ENCODE measurements around the gene WNT7A.

WNT7A gene

DNA sequence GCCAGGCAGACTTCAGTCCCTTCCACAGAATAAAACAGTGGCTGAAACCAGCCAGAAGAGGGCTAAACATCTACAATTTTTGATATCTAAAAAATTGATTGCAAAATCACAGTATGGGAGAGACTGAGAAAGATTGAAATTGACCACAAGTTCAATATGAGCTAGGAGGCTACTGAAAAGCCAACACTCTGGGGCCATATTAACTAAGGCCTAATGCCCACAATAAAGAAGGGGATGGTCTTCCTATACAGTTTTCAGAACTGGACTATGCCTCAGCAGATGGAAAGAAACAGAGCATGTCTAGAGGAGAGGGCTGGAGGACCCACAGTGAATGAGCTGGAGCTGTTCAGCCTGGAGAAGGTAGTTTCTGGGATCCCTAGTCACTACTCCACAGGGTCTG is 53.2 kb downstream of the WNT7A start:
- no peak for DNase-seq (ENCODE audit: low read depth)

DNA sequence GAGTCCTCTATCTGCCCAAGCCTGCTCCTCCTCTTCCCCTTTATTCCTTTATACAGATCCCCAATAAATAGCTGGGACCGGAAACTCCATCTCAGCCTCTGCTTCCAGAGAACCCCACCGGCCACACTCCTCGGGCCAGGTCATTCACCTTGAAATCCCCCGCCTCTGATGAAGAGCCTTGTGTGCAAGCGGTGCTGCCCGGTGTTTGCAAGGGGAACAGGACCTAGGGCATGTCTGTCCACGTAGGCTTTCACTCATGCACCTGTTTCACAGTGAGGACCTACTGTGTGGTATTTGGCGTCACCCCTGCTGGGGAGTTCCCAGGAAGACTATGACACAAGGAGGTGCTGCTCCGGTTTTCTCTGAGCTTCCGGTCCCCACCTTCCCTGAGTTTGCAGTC is 54.0 kb downstream of the WNT7A start:
- no peak for DNase-seq (ENCODE audit: low read depth)

DNA sequence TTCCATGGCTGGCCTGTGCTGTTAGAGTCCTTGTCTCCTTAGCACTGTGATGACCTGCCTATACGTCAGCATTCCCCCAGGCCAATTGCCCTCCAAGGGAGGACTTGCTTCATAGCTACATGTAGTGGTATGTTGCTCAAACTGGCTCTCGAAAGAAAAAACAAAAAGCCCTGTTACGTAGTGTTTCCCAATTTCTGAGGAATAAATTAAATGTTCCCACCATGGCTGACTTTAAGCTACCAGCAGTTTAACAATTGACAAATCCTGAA is 54.6 kb downstream of the WNT7A start:
- no peak for DNase-seq (ENCODE audit: low read depth)

DNA sequence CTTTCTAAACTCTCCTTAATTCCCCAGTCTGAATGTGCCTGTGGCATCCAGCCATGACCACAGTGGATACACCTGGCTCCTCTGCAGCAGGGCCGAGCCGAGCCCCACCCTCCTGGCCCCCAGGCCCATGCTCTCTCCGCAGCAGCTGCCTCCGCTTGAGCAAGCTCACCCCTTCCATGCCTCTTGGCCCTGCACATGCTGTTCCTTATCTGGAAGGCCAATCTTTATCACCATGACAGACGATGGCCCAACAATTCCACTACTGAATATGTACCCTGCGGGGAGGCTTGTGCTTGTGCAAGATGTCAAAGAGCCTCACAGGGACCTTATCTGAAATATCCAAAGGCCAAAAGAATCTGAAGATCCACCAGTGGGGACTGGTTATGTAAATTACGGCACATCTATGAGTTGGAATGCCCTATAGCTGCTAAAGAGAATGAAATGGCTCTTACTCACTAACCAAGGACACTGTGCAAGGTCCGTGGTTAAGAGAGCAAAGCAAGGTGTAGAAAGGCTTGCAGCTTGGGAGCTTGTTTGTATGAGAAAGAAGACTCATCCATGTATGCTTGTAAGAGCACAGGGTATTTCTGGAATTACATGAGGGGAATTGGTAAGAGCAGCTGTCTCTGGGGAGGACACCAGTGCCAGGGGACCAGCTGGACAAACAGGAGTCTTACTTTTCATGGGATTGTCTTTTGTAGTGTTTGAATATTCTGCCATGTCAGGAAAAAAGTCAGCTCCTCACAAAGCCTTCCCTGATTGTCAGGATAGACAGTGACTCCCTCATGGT is 55.2 kb downstream of the WNT7A start:
- DNase-seq (ENCODE audit: low read depth): no peak

DNA sequence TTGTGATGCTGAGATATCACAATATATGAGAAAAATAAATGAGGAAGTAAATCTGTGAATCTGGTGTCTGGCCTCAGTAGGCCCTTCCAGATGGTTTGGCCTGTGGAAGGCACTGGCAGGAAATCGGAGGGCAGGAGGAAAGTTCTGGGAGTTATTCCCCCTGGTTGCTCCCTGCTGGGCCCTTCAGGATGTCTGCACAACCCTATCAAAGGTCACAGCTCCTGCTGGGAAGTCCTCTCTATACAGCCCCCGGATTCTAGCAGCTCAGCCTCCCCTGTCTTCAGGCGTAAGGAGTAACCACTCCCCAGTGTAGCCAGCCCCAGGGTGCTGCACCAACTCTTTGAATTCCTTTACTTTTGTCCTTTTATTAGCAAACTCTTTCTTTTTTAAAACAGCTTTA is 56.2 kb downstream of the WNT7A start:
- no peak for DNase-seq (ENCODE audit: low read depth)

DNA sequence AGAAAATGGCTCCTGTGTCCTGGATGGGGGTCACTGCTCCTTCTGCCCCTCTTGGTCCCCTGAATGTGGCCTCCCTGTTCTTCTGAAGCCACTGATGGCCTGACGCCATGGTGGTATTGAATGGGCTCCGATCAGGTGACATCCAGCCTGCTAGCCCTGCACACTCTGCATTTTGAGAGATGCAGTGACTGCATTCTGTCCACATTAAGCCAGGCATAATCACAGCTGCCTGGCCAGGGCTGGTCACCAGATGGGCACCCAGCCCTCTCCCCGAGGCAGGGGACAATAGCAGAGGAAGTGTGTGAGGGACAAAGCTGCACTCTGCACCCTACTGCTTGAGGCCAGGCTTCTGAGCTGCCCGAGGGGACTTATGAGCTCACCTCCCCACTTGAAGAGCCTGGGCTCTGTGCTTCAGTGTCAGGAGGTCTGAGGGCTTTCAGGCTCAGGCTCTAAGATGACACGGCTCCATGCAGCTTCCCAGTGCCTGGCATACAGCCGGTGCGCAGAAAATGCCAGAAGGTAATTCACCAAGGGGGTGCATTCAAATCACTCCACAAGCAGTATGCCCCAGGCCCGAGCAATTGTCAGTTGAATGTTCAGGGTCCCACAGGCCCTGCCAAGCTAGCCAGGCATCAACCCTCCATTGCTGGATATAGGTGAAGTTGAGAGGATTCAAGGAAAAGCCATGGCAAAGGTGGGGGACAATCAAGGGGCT is 56.8 kb downstream of the WNT7A start:
- DNase-seq (ENCODE audit: low read depth): no peak

DNA sequence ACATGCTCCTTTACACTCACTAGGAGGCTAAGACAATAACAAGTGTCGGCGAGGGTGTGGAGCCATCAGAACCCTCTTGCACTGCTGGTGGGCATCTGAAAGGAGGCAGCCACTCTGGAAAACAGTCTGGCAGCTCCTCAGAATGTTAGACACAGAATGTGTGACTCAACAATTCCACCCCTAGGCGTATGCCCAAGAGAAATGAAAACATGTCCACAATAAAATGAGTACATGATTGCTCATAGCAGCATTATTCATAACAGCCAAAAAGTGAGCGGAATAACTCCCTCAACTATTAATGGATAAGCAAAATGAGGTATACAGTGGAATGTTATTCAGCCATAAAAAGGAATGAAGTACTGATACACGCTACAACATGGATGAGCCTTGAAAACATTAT is 57.8 kb downstream of the WNT7A start:
- DNase-seq (ENCODE audit: low read depth): peak; percentile 23

DNA sequence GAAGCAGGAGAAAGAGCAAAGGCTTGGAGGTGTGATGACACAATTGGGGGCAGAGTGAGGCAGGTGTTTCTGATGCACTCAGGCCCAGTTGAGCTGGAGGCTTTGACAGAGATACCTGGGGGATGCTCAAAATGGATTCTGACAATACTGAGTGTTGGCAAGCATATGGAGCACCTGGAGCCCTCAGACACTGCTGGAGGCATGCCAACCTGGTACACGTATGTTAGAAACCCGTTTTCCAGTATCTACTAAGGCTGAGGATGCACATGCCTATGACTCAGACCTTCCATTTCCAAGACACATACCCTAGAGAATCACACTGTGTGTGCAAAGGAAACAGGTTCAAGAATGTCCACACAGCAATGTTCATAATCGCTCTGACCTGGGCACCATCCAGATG is 58.7 kb downstream of the WNT7A start:
- DNase-seq (ENCODE audit: low read depth): no peak

DNA sequence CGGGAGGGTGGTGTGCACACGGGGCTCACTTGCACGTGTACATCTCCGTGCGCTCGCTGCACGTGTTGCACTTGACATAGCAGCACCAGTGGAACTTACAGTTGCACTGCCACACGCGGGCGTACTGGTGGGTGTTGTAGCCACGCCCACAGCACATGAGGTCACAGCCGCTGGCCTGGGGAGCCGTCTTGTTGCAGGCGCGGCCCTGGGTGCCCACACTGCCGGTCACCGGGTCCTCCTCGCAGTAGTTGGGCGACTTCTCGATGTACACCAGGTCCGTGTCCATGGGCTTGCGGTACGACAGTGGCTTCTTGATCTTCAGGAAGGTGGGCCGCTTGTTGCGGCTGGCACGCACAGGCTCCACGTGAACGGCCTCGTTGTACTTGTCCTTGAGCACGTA is 61.0 kb downstream of the WNT7A start:
- DNase-seq (ENCODE audit: low read depth): no peak

DNA sequence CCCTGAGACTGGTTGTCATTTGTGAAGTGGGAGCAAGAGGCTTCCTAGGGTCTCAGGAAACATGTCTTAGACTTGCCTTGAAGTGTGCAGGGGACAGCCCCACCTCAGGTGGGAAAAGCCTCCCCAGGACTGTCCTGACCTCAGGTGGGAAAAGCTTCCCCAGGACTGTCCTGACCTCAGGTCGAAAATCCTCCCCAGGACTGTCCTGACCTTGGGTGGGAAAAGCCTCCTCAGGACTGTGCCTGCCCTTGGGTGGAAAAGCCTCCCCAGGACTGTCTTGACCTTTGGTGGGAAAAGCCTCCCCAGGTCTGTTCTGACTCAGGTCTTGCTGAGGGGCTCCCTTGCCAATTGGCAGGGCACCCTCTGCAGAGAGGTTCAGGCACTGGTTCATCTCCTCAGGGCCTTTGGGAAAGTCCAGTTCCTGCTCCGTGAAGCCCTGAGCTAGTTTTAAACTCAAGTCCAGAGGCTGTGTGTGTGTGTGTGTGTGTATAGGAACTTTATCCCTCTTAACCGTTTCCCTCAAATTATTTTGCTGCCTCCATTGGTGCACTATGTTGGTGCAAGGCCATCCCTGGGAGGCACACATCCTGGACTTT is 64.7 kb downstream of the WNT7A start:
- no peak for DNase-seq (ENCODE audit: low read depth)

DNA sequence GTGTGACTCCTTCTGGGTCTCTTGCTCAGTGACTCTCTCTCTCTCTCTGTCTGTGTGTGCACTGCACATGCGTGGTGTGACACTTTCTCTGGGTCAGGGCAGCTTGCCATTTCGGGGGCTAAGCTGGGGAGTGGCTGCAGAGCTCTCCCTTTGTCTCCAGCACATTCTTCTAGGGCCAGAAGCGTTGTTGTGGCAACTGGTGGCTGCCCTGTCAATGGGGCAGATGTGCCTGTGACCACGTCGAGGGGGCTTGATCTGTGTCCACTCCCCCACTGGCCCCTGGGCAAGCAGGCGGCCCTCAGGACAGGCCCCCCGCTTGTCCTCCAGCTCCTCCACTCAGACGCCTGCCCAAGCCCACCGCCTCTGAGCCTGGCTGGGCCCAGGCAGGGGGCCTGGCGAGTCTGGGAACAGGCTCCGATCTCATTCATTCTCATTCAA is 67.8 kb downstream of the WNT7A start:
- DNase-seq (ENCODE audit: low read depth): no peak

DNA sequence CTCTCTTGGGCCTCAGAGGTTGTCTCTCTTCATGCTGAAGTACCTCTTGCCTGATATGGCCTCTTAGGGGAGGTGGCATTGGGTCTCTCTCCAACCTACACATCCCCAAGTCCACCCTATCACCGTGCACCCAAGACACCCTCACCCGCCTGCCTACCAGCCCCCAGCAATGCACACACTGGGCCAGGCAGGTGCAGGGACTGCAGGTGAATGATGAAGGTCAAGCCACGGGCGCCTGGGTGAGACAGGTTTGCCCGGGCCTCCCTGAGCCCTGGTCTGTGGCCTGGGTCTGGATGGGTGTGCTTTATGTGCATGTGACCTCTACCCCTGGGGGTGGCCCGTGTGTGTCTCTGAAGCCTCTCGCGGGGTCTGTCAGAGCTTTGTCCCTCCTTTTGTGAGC is 68.3 kb downstream of the WNT7A start:
- no peak for DNase-seq (ENCODE audit: low read depth)

DNA sequence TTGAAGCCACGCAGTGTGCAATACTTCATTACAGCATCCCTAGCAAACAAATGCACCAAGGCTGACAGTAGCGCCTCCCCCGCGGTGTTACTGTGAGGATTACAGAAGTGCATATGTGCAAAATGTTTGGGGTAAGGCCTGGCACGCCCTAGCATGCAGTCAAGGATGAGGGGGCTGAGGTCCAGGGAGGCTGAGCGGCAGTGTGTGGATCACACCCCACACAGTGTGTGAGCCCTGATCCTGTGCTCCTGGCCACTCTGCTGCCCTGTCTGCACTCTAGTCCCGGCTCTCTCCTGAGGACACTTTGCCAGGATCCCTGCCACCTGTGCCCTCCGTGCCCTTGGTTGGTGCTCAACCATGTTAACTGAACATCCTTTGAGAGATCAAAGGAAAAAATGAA is 71.3 kb downstream of the WNT7A start:
- DNase-seq (ENCODE audit: low read depth): no peak

DNA sequence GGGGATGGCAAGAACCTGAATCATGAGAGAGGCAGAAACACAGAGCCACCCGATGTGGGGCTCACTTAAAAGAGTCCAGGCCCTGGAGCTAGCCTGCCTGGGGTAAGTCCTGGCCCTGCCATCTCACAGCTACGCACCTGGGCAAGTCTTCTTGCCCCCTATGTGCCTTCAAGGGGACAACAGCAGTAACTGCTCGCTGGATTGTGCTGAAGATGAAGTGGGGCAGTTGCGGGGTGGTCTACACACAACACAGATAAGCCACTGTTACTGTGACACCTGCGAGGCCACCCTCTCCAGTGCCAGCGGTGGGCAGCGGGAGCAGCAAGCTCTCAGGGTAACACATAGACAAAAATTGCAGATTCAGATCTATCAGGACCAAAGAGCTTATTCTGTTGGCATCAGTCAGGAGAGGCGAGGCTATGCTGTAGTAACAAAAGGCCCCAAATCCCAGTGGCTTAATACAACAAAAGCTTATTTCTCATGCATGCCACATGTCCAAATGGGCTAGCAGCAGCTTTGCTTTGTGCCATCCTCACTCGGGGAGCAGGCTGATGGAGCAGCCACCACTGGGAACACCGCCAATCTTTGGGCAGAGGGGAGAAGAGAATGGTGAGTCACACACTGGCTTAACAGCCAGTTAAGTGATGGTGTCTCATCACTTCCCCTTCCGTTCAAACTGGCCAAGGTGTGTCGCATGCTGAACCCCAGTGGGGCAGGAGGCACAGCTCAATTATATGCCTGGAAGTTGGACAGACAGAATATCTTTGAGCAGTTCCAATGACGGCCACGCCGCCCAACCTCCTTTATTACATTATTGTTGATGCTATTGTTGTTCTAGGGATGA is 78.3 kb downstream of the WNT7A start:
- peak; percentile 9 for DNase-seq (ENCODE audit: low read depth)

DNA sequence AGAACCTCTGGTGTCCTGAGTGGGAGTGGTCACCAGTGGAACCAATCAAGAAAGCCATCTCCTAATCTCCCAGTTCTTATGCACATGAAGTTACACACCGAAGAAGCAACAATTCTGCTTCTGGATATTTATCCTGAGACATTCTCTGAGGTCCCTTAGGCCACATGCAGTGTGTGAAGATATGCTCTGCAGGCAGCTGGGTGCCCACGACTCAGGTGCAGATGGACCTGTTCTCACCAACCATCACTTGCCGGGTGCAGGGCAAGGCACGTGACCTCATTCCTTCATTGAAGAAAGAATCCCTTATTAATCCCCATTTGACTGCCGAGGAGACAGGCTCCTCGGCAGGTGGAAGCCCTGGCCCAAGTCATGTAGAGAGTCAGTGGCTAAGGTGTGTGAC is 79.8 kb downstream of the WNT7A start:
- no peak for DNase-seq (ENCODE audit: low read depth)

DNA sequence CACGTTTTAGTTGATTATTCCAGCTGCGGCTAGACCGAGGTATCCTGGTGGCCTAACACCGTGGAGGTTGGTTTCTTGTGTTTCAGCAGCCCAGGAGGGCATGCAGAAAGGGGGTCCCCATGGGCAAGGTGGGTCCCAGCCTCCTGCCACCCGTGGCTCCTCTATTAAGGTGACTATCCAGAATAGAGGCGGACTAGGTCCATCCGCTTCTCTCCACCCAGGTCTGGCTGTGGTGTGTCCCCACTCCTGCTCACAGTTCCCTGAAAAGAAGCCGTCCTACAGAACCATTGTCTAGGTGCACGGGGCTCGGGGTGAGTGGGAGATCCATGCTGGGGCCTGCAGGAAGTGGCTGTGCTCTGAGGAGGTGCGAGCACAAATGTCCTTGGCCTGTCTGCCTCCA is 81.5 kb downstream of the WNT7A start:
- DNase-seq (ENCODE audit: low read depth): no peak

DNA sequence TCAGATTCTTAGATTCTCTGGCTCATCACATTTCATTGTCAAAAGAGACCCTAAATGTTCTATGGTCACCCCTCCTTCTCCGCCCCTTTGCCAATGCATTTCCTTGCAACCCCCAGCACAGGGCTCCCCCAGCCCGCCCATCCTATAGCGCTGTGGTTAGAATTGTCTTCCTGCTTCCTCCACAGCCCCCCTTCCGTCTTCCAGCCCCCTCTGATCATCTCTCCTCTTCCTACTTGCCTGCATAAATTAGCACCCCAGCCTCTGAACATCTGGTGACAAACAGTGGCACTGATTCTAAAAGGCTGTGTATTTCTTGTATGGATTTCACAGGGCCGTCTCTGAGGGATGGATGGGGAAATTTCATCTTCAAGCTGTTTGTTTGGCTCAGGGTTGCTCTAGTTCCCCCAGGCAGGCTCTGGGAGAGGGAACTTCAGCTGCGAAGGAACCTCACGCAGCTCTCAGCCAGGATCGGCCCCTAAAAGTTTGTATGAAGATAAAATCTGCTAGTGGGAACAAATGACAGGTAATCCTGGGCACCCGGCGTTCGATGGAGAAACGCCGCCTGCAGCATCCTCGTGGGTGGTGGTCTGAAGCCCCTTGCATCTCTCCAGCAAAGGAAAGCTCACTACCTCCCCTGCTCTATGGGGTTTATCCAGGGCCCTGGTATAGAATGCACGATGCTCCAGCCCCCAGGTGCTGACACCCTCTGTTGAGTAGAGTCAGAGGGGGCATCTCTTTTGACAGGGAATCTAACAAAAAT is 83.0 kb downstream of the WNT7A start:
- DNase-seq (ENCODE audit: low read depth): no peak

DNA sequence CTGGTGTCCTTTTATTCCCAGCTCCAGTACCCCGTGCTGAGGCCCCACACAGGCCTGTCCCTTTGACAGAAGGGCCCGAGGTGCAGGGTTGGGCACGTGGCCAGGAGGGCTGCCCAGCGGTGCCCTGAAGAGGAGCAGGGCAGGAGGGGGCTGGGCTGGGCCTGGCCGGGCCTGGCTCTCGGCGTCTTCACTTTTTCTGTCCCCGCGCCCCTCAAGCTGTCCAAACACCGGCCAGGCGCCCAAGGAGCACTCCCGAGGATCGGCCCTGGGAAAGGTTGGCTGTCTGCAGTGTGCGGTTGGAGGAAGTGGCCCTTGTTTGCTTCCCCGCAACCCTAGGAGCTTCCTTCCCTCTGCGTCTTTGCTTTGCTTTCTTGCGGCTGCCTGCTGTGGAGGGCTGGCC is 84.1 kb downstream of the WNT7A start:
- DNase-seq (ENCODE audit: low read depth): no peak

DNA sequence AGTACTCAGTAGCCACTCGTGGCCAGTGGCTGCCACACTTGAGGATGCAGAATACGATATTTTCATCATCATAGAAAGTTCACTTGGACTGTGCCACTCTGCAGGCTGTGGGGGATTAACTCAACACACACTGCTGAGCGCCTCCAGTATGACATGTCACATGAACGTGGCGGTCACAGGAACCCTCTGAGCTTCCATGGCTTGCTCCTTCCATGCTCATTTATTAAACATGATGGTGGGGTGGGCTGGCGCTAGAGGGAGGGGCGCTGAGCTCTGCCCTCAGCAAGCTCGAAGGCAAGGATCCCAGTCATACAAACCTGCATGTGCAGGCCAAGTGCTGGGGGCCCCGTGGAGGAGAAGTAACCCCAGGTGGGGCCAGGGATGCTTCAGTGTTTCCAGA is 85.5 kb downstream of the WNT7A start:
- DNase-seq (ENCODE audit: low read depth): no peak

DNA sequence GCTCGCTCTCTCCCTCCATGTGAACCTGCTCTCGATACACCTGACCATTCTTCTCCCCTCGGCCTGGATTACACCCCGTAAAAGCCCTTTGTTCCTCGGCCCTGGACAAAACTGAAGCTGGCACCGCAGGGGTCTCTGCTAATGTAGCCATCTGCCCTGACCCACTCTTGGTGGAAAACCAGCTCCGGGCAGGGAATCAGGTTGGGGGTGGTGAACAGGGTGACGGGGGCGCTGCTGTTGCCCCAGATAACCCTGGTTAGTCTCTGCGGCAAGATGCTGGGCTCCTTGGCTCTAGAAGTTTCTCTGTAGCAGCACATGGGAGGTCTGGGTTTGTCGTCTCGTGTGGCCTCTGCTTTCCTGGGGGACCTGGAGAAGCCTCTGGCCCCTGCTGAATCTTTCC is 86.4 kb downstream of the WNT7A start:
- no peak for DNase-seq (ENCODE audit: low read depth)

DNA sequence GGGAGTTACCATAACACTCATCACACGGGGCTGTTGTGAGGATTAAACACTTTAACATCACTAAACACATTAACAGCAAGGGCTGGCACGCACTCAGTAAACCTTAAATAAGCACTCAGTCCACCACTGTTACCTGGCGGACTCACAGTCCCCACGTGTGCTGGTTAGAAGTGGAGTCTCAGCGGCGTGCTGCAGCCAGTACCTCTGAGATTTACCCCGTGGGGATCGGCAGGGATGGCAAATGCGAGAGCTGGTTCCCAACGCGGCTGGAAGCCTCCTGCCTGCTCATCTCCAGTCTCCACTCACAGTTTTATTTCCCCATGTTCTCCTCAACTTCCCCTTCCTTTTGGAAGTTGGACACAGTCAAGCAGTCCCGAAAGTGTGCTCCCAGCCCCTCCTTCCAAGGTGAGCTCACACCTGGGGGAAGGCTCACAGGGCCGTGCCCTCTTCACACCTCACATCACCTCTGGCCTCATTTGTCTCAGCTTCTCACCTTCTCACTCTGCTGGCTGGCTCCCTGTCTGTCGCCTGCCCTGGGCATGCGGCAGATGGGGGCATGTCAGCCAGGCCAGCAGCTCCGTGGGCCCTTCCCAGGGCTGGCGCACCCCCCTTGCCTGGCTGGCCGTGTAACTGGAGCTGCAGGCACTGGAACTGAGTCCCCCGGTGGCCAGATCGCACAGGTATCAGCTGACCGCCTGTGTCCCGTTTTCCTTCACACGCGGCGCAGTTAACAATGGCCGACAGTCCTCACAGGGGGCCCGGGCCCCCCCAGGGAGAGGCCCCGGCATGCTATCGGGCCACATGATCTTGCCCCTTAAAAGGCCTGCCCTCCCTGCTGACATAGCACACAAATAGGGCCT is 87.1 kb downstream of the WNT7A start:
- no peak for DNase-seq (ENCODE audit: low read depth)

Data from EH (cell line).